Stimulated activated CD8-positive, alpha-beta memory T cell treated with anti-CD3 and anti-CD28 coated beads, Interleukin-12 subunit alpha, Interleukin-12 subunit beta, amount 100 ng/mL, for 1 hour (primary cell): ENCODE results near the gene SURF4.
"Not testable (repeated sequence)": the region's sequence is repeated elsewhere in the genome, so short reads cannot be mapped to it uniquely, and the experiment has no call there.

Experiments
- DNase-seq: peaks from one replicate; pipeline ENCODE4 v3.0.0-alpha.2; 2020; ENCODE audit warnings: low read depth

SURF4 gene

DNA sequence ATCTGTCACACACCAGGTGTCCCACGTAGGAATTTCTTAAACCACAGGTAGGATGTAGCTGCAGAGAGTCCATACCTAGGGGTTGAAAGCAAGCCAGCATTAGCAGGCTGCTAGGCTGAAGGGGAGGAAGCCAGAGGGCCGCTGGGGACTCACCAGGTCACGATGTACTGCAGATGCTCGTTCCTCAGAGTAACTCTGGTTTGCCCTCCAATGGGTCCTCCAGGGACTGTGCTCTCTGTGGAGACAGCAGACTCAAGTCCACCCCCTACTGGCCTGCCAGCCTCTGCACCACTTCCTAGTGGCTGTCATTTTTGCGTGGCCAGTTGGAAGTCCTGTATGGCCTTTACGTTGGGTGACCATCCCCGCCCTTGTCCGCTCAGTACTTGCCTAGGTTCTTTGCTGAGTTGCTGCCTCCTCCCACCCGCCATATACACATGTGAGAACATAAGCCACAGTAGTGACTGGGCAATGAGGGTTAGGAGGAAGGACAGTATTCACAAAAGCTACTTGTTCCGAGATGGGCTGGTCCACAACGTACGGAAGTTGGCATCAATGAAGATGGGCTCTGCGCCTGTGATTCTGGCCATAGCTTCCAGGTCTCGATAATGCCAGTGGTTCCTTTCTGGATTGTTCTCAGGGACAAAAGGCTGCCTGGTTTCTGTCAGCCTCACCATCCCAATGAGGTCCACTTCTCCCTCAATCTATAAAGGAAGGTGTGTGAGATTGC lies 23.8 kb downstream of the SURF4 start:
- no peak for DNase-seq

DNA sequence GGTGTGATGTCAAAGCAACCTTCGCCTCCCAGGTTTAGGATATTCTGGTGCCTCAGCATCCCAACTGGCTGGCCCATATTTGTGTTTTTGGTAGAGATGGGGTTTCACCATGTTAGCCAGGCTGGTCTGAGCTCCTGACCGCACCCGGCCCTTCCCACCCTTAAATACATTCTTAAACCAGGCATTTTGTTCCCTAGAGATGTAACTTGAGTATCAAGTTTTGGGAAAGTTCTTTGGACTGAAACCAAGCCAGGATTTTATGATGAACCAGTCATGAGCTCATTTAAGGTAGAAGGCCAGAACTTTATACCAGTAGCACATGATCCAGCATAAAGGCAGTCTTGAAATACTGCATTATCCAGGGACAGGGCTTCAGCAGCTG lies 24.3 kb downstream of the SURF4 start:
- DNase-seq = no peak

DNA sequence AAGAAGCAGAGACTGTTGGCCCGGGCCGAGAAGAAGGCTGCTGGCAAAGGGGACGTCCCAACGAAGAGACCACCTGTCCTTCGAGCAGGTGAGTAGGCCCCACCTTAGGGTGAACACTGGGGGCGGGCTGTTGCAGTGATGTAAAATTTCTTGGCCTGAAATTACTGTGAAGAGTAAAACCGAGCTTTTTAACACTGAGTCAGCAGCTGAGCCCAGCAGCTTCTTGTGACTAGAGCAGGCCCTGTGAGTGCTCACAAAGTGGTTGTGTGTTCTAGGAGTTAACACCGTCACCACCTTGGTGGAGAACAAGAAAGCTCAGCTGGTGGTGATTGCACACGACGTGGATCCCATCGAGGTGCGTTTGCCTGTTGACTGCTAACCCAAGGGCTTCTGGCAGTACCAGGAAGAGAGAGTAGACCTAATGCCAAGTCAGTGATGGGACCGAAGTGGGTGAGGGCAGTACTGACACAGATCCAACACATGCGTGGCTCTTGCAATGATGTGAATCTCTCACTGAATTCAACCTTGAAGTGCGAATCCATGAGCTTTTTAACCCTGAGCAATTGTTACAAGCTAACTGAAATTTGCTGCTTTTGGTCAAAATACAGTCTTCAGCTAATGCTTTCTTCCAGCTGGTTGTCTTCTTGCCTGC lies 25.8 kb downstream of the SURF4 start:
- no peak for DNase-seq

DNA sequence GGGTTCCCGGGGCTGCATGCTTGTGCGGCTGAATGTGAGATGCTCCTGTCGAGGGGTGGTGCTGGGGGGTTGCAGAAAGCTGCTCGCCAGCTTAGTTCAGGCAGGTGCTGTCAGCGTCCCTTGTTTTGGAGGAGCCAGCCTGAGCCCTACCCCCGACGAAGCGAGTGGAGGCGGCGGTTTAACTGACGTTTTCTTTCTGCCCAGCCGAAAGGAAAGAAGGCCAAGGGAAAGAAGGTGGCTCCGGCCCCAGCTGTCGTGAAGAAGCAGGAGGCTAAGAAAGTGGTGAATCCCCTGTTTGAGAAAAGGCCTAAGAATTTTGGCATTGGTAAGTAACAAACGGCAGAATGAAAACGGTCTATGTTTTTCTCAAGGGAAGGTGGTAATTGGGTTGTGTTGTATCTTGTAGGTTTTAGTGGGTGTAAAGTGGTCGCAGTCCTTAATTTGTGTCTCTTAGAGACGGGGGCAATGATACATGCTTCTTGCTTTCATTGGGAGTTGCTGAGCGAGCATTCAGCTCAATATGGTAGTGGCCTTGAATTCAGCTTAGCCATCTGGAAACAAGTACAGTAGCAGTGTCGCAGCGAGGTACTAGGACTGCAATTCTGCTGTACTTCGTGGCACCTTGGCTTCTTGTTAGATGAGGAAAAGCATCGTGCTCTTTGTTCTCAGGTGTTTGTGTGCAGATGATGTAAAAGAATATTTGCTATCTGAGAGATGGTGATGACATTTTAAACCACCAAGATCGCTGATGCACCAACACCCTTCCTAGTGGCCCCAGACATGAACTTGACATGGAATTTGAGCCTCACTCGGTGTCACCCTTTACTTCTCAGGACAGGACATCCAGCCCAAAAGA lies 26.9 kb downstream of the SURF4 start:
- DNase-seq = no peak

DNA sequence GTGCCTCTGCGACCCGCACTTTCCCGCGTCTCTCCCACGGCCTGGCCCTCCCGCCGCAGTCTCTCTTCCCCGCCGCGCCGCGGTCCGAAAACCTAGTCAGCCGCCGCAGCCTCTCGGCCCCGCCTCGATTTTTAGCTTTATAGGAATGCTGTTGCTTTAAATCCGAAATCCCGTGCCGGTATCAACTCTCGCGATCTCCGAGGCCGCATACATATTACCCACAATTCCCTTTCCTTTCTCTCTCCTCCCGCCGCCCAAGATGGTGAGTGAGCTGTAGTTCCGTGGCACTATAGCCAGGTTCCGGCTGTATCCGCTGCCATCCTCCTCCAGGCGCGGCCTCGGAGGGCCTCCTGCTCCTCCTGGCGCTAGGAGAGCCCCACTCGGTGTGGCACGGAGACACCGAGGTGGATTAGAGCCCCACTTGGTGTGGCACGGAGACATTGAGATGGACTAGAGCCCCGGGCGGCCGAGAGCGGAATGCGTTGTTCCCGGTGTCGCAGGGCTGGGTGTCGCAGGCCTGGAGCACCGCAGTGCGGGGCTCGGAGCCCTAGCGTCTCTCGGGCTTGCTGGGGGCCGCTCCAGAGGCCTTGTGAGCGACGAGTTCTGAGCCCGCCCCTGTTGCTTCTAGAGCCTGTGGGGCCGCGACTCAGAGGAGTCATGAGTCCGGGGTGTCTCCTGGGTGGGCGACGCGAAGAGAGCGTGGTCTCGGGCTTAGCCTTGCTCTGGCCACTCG lies 27.7 kb downstream of the SURF4 start, which contains the start of the genes MED22 and RPL7A:
Gene MED22, minus strand, starts transcription at position 147 of the 733 bp plus-strand sequence. CDS start 1,469 bp downstream, outside the sequence.
Gene RPL7A, plus strand, starts transcription at position 234 of the 733 bp plus-strand sequence. Its CDS starts 26 bp downstream, at position 260.
- peak; percentile 81 for DNase-seq

DNA sequence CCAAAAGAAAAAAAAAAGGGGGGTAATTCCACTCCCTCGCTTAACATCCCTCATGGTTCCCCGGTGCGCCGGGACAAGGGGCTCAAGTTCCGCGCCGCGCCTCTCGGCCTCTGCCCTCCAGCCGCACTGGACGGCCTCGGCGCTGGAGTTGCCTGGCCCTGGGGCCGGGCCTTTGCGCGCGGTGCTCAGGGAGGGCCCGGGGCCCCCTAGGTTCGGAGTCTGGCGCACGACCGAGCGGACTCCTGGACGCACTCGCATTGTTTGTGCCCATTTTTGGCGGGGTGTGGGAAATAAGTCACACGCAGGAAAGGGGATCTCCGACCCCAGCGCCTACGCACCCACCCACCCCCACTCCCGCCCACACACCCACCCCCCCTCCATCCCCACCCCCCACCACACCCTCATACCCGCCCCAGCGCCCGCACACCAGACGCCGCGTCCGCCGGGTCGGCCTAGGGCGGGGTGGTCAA lies 28.3 kb downstream of the SURF4 start:
- DNase-seq = no peak

DNA sequence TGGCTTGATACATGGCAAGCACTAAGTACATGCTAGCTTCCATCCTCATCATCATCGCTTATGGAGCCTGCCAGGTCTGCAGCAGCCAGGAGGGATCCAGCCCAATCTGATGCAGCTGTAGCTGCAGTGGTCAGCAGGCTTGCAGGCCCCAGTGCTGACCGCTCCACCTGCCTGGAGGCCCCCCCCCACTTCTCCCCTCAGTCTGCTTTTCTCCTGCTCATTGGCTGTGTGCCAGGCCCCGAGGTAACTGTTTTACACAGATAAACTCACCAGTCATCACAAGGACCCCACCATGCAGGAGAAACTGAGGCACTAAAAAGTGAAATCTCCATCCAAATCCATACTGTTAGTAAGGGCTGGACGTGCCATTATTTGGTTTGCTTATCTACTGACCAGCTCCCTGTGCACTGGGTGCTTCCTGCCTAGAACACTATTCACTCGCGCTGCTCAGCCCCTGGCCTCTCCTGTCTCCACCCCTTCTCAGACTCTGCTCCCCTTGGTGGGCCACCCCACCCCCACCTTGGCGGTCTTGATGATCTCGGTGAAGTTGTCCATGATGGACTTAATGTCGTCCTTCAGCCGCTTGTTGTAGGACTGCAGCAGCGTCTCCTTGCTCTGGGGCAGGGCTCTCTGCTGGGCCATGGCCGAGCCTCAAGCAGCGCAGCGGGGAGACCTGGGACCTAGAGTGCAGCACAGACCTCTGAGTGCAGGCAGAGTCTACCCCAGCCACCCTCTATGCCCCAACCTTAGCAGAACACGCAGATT lies 29.7 kb downstream of the SURF4 start:
- DNase-seq = no peak

DNA sequence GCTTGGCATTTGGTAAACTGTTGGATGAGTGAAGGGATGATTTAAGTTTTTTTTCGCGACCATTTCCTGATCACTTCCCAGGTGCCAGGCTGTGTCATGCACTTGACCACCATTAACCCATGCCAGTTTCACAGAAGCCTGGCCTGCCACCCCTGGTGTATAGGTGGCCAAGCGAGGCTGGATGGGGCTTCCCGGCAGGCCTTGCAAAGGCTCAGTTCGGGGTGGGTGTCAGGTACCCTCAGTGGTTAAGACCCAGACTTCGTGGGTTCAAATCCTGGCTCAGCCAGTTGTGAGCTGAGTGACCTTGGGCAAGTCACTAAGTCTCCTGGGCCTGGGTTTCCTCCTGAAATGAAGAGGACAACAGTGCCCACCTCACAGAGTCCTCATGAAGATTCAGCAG lies 30.3 kb downstream of the SURF4 start:
- no peak for DNase-seq

DNA sequence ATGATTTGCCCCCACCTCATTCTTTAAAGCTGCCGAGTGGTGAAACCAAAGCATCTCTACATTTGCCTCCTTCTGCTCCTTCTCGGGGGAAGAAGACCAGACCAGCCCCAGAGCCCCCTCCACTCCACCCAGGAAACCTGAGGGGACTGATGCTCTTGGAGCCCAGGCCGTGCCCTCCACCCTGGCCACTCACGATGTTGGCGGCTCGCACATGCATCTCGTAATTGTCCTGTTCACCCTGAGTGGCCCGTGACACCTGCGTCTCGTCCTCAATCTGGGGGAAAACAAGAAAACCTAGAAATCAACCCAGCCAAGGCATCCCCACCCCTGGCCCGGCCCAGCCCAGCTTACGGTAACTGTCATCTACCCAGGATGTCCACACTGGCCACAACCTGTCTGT lies 30.9 kb downstream of the SURF4 start:
- DNase-seq = no peak

DNA sequence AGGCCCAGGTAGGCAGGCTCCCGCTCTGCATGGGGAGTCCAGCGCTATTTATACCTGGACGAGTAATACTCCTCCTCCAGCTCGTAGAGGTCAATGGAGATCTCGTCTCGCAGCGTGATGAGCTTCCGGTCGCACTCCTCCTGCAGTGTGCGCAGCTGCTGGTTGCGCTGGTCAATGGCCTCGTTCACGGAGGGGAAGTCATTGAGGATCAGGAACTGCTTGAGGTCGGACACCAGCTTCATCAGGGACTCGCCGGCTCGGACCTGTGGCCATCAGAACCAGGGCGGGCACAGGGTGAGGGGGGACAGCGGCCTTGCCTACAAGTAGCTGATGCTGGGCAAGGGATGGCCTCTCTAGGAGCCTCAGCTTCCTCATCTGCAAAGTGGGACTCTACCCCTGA lies 31.8 kb downstream of the SURF4 start:
- no peak for DNase-seq

DNA sequence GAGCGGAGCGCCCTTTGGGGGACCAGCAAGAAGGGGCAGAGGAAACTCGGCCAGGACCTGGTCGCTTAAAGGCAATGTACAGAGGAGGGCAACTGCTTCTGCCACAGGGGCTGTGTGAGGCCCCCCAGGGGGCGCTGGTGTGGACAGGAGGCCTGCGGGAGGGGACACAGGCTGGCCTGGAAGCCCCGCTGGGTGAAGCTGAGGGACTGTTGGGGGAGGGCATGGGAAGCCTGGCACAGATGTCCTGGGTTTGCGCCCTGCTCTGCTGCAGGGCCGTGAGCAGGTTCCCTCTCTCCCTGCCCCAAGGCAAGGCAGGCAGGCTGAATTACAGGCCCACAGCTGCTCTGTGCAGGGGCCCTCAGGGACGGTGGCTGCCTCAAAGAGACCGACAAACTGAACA lies 33.3 kb downstream of the SURF4 start:
- DNase-seq = no peak

DNA sequence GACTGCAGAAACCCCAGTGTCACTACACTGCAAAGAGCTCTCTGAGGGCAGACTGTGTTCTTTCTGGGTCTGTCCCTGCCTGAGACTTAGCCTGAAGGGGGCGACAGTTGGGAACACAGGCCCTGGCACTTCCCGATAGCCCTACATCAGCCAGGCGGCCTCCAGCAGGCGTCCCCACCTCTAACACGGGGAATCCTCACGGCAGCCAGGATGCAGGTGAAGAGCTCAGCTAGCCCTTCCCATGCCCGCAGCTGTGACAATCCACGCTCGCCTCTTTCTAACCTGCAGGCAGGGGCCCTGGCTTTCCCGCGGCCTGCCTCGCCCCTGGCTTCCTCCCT lies 33.8 kb downstream of the SURF4 start:
- no peak for DNase-seq

DNA sequence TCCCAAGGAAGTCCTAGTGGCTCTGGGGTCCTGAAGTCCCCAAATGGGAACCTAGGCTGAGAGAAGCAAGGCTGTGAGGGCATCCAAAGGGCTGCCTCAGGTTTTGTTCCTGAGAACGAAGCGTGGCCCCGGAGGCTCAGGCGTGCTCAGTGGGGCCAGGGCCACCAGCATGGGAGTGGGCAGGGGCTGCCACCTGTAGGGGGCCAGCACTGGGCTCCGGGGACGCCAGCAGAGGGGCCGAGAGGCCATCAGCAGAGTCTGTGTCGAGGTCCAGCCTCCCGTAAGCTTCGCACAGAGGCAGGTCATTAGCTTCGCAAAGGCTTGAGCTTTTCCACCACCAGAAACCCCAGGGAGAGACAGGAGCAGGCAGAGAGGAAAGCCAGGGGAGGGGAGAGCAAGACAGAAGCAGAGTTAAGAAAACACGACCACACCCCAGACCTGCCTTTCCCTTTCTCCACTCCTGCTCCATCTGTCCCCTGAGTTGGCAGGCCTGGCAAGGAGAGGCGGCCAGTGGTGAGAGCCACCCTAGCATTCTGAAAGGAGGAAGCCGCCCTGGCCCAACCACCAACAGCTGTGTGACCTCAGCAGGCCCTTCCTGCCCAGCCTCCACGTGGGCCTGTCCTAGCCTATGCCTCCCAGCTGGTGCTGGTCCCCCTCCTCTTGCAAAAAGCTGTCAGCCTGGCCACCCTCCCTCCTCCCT lies 34.3 kb downstream of the SURF4 start:
- no peak for DNase-seq

DNA sequence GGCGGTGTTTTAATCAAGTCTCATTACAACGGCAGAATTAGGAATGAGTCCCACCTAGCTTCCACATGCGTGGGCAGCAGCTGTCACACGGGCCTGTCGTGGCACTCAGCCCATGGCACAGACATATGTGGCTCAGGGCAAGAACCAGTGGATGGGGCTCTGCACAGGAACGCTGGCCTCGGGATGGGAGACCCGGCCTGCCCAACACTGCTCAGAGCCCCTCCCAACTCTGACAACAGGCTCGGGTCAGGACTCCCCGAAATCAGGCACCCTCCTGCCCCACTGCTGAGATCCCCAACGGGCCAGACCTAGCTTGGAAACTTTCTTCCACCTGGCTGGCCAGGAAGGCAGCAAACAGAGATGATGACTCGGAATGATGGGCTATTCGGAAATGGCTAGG lies 34.9 kb downstream of the SURF4 start:
- no peak for DNase-seq

DNA sequence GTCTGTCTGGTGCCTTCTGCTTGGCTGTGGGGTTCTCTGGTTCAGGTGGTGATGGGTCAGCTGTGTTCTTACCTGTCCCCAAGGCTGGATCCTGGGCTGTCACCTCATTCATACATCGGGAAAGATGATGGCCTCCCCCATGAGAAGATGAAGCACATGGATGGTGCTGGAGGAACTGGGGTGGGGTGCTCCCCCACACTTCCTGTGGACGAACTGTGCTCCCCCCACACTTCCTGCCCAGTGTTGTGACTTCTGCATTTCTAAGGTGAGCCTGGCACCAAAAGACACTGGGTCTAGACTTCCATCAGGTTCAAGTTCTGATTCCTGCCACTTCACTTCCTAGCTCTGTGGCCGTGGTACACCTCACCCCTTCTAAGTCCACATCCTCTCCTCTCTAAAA lies 35.6 kb downstream of the SURF4 start:
- DNase-seq = no peak

DNA sequence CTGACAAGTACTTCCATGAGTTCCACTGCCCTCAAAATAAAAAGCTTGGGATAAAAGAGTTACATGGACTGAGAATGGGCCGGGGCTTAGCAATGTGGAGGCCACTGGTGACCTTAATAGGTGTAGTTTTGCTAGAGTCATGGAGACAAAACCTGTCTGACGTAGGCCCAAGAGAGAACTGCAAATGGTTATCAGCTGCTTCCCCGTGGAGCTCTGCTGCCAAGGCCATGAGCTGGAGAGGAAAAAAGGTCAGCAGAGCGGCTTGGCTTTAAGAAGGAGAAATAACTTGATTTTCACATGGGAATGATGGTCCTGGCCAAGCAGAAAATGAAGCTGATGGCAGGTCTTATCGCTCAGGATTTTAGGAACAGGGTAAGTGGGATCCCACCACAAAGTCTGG lies 36.2 kb downstream of the SURF4 start:
- no peak for DNase-seq

DNA sequence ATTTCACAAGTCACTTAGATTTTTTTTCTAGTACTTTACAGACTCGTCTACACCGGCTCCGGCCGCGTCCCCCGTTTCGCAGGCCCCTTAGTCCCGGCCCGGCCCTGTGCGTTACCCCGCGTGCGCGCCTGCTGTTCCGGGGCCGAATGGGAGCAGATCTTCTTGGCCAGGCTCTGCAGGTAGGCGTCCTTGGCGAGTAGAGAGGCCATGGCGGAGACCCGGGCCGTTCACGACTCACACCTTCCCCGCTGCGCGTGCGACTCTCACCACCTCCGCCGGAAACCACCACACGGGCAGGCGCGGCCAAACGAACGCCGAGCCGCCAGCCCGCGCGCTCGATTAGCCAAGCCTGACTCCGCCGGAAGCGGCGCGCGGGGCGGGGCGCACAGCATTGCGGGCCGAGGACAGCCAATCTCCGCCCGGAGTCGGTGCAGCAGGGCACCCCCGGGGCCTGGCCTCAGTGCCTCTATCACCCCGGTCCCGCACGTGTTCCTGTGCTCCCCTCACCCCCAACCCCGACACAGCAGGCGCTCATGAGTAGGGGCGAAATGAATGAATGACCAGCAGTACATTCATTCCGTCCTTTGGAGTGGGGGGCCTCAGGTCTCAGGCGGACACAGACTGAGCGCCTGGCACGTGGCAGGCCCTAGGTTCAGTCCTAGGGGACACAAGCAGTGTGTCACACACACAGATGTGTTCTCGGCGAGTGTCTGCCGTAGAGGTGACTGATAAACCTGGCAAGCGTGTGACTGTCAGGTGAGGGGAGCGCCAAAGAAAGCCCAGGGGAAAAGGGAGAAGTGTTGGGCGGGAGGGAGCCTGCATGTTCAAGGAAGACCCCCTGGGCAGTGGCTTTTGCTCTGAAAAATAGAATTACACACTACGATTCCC lies 39.7 kb downstream of the SURF4 start, which contains the start of gene SURF6:
Gene SURF6, minus strand, starts transcription at position 265 of the 888 bp plus-strand sequence. Its CDS starts 56 bp downstream, at position 209.
- DNase-seq = peak; percentile 86

DNA sequence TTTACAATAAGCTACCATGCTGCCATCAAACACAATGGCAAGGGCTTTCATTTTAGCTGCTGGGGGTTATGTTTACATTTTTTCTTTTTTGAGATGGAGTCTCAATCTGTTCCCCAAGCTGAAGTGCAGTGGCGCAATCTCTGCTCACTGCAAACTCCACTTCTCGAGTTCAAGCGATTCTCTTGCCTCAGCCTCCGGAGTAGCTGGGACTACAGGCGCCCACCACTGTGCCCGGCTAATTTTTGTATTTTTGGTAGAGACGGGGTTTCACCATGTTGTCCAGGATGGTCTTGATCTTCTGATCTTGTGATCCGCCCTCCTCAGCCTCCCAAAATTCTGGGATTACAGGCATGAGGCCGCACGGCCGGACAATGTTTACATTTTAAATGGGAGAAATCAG lies 41.0 kb downstream of the SURF4 start:
- DNase-seq = not testable (repeated sequence)

DNA sequence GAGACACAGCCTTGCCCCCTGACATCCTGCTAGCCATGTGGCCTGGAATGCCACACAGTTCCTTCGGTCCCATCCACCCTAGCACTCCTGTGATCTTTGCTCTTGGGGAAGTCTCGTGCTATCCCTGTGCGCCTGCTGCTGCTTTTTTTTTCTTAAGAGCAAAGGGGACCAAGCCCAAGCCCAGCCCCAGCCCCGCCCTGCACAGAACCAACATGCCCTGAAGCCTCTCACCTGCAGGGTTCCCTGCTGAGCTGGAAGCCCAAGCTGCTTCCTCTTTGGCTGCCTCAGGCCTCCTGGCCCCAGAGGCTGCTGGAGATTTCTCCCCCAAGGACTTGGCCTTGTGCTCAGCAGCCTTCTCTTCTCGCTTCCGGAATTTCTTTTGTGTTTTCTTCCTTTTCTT lies 41.7 kb downstream of the SURF4 start:
- DNase-seq = no peak
